Caco-2 (cell line): Measurements from ENCODE around the gene GTF2IRD2. TPM values are rescaled to one million over a fixed set of nuclear protein-coding genes. Genes with fewer than 3 reads are reported as not detected.
"Not testable (repeated sequence)": the region's sequence is repeated elsewhere in the genome, so short reads cannot be mapped to it uniquely, and the experiment has no call there.

Source experiments
- BruUV-seq: library from RNA; stranded (reverse); fragments of 400-500 nt; replicated peaks from 2 replicates; lab custom pipeline; 2021; lab: Mats Ljungman, UMichigan
- CTCF ChIA-PET: fragments of 300-600 bp; sonication (Branson Sonifier 250); formaldehyde crosslinking; loops from one replicate; lab custom pipeline; 2022; ENCODE audit warnings: antibody characterized with exemption; lab: Charles Lee
- POLR2A ChIA-PET: fragments of 300-600 bp; sonication (Branson Sonifier 250); formaldehyde crosslinking; loops from one replicate; lab custom pipeline; 2022; ENCODE audit warnings: antibody characterized with exemption; lab: Charles Lee
- DNase-seq, 2 experiments: peaks; one replicate each; pipeline versions ENCODE4 v3.0.0 to v3.0.0-alpha.2; 2020 to 2022
- H3K27me3 ChIP-seq: replicated peaks from 2 replicates; pipeline ENCODE4 v1.6.0; 2011; ENCODE audit warnings: low read length; ENCODE audit not compliant: control insufficient read depth, insufficient read depth
- H3K36me3 ChIP-seq: 2 replicates; pipeline ENCODE4 v1.5.1; 2011; ENCODE audit warnings: low read length; ENCODE audit not compliant: control insufficient read depth, insufficient read depth
- H3K4me1 ChIP-seq: fragments of 250-450 bp; sonication (Bioruptor Pico); 2 replicates; pipeline ENCODE4 v1.5.1; 2020; ENCODE audit warnings: mild to moderate bottlenecking
- H3K4me3 ChIP-seq: 2 replicates; pipeline ENCODE4 v1.5.1; 2011; ENCODE audit warnings: low read depth, mild to moderate bottlenecking, control low read depth, low read length
- H3K9me3 ChIP-seq: fragments of 250-450 bp; sonication (Bioruptor Pico); 2 replicates; pipeline ENCODE4 v1.5.1; 2020; ENCODE audit warnings: mild to moderate bottlenecking, moderate library complexity
- H3K27ac Mint-ChIP-seq: one replicate; pipeline ENCODE4 v1.8.0; 2022; ENCODE audit warnings: mixed read lengths; ENCODE audit not compliant: unreplicated experiment
- H3K27me3 Mint-ChIP-seq: one replicate; pipeline ENCODE4 v1.8.0; 2022; ENCODE audit warnings: mixed read lengths; ENCODE audit not compliant: insufficient read depth, unreplicated experiment
- H3K36me3 Mint-ChIP-seq: one replicate; pipeline ENCODE4 v1.8.0; 2022; ENCODE audit warnings: mild to moderate bottlenecking, mixed read lengths; ENCODE audit not compliant: insufficient read depth, unreplicated experiment
- H3K4me1 Mint-ChIP-seq: one replicate; pipeline ENCODE4 v1.8.0; 2022; ENCODE audit warnings: low read depth, mixed read lengths; ENCODE audit not compliant: unreplicated experiment
- H3K4me3 Mint-ChIP-seq: one replicate; pipeline ENCODE4 v1.8.0; 2022; ENCODE audit warnings: mild to moderate bottlenecking, moderate library complexity, mixed read lengths; ENCODE audit not compliant: unreplicated experiment
- H3K9me3 Mint-ChIP-seq: one replicate; pipeline ENCODE4 v1.8.0; 2022; ENCODE audit warnings: mixed read lengths; ENCODE audit not compliant: unreplicated experiment
- intact Hi-C: fragments of 100-400 bp; cut with micrococcal nuclease; formaldehyde crosslinking; loops from one replicate; pipeline ENCODE4 v1.10.0; 2022; ENCODE audit not compliant: unreplicated experiment
- total RNA-seq: library from RNA; stranded (reverse); gene quantifications from 2 replicates; pipeline ENCODE4 v1.2.3, GENCODE V29; 2022

GTF2IRD2 gene
- total RNA-seq, 1 experiment from 2014 or later: 11.2 TPM

- H3K27me3 ChIP-seq, H3K4me3 Mint-ChIP-seq, H3K4me1 ChIP-seq, H3K27me3 Mint-ChIP-seq, CTCF ChIA-PET, H3K9me3 Mint-ChIP-seq, H3K4me1 Mint-ChIP-seq, H3K36me3 ChIP-seq, DNase-seq, POLR2A ChIA-PET, BruUV-seq, intact Hi-C loops, H3K27ac Mint-ChIP-seq, H3K9me3 ChIP-seq, H3K36me3 Mint-ChIP-seq, H3K4me3 ChIP-seq: not testable (repeated sequence)
Measured at GRCh38 chr7:74829959-74830358, 21.4 kb downstream of the GTF2IRD2 start.

GRCh38 chr7:74821259-74821658, 30.1 kb downstream of the GTF2IRD2 start:
- intact Hi-C loops: not testable (repeated sequence)

GRCh38 chr7:74820146-74820805, 31.1 kb downstream of the GTF2IRD2 start:
- intact Hi-C loops, BruUV-seq, CTCF ChIA-PET: not testable (repeated sequence)

More at GRCh38 chr7:74821259-74821658, 30.1 kb downstream of the GTF2IRD2 start:
- H3K4me3 Mint-ChIP-seq, H3K9me3 Mint-ChIP-seq, H3K27ac Mint-ChIP-seq, H3K4me3 ChIP-seq, H3K27me3 ChIP-seq, H3K36me3 ChIP-seq, POLR2A ChIA-PET, H3K27me3 Mint-ChIP-seq, CTCF ChIA-PET, H3K36me3 Mint-ChIP-seq, BruUV-seq, H3K4me1 ChIP-seq, DNase-seq, H3K9me3 ChIP-seq, H3K4me1 Mint-ChIP-seq: not testable (repeated sequence)

GRCh38 chr7:74815882-74816281, 35.5 kb downstream of the GTF2IRD2 start:
- BruUV-seq, H3K9me3 Mint-ChIP-seq, H3K4me1 ChIP-seq, H3K9me3 ChIP-seq, H3K36me3 ChIP-seq, H3K4me1 Mint-ChIP-seq, H3K27me3 Mint-ChIP-seq, H3K4me3 Mint-ChIP-seq, H3K4me3 ChIP-seq, H3K27me3 ChIP-seq, H3K27ac Mint-ChIP-seq, CTCF ChIA-PET, H3K36me3 Mint-ChIP-seq, POLR2A ChIA-PET, DNase-seq, intact Hi-C loops: not testable (repeated sequence)

More at GRCh38 chr7:74820146-74820805, 31.1 kb downstream of the GTF2IRD2 start:
- H3K4me3 Mint-ChIP-seq, DNase-seq, H3K27me3 ChIP-seq, H3K4me3 ChIP-seq, POLR2A ChIA-PET, H3K4me1 Mint-ChIP-seq, H3K9me3 Mint-ChIP-seq, H3K27ac Mint-ChIP-seq, H3K9me3 ChIP-seq, H3K4me1 ChIP-seq, H3K36me3 Mint-ChIP-seq, H3K36me3 ChIP-seq, H3K27me3 Mint-ChIP-seq: not testable (repeated sequence)

- H3K4me1 ChIP-seq, H3K27ac Mint-ChIP-seq, BruUV-seq, H3K27me3 Mint-ChIP-seq, H3K4me3 ChIP-seq, intact Hi-C loops, H3K27me3 ChIP-seq, CTCF ChIA-PET, H3K36me3 ChIP-seq, H3K9me3 ChIP-seq, POLR2A ChIA-PET, H3K4me3 Mint-ChIP-seq, H3K4me1 Mint-ChIP-seq, H3K36me3 Mint-ChIP-seq, DNase-seq, H3K9me3 Mint-ChIP-seq: not testable (repeated sequence)
Measured at GRCh38 chr7:74798644-74799043, 52.8 kb downstream of the GTF2IRD2 start.

- H3K36me3 Mint-ChIP-seq, H3K36me3 ChIP-seq, CTCF ChIA-PET, H3K4me1 ChIP-seq, intact Hi-C loops, H3K9me3 Mint-ChIP-seq, POLR2A ChIA-PET, BruUV-seq, H3K4me3 Mint-ChIP-seq, H3K27me3 Mint-ChIP-seq, H3K4me1 Mint-ChIP-seq, H3K9me3 ChIP-seq, H3K4me3 ChIP-seq, H3K27ac Mint-ChIP-seq, DNase-seq, H3K27me3 ChIP-seq: not testable (repeated sequence)
Measured at GRCh38 chr7:74797848-74798622, 53.4 kb downstream of the GTF2IRD2 start.
